Urinary bladder (tissue), 4 donors: ENCODE measurements around the gene IPCEF1. TPM values are rescaled to one million over a fixed set of nuclear protein-coding genes. Genes with fewer than 3 reads are reported as not detected.

Experiments used
- DNase-seq: peaks from one replicate; pipeline ENCODE4 v3.0.0-alpha.2; 2015; ENCODE audit errors: extremely low spot score
- H3K27ac ChIP-seq: one replicate; pipeline ENCODE4 v1.5.1; 2013; ENCODE audit warnings: low read depth, mild to moderate bottlenecking, moderate library complexity
- H3K36me3 ChIP-seq: one replicate; pipeline ENCODE4 v1.6.1; 2013; ENCODE audit warnings: mild to moderate bottlenecking, moderate library complexity; ENCODE audit not compliant: insufficient read depth
- H3K4me1 ChIP-seq: one replicate; pipeline ENCODE4 v1.6.1; 2013; ENCODE audit warnings: mild to moderate bottlenecking, moderate library complexity; ENCODE audit not compliant: insufficient read depth
- H3K4me3 ChIP-seq: one replicate; pipeline ENCODE4 v1.5.1; 2013; ENCODE audit warnings: low read depth, low read length
- WGBS: extraction: QIAGEN DNeasy Blood & Tissue Kit; methylation state at CpG from one replicate; pipeline ENCODE4 v1.1.7; 2013; 5-methylcytosine and 5-hydroxymethylcytosine counted together
- polyA plus RNA-seq: library from polyadenylated mRNA; stranded (reverse); fragments of 200-250 nt; gene quantifications from one replicate; pipeline ENCODE4 v1.2.3, GENCODE V29; 2013
- total RNA-seq: library from RNA; depleted of rRNA; stranded (reverse); fragments of >200 nt; gene quantifications from one replicate; pipeline ENCODE4 v1.2.3, GENCODE V29; 2014
- donor health status: healthy with polysubstance abuse.
- donor health status: healthy.

The IPCEF1 gene
- total RNA-seq (3.0 TPM), polyA plus RNA-seq (1.1 TPM)

GRCh38 chr6:154356690-154357089 is at the start of gene IPCEF1:
TSS of gene IPCEF1 (minus strand) at chr6:154356803. CDS start at chr6:154265947, 90,856 bp downstream.
- Histone ChIP-seq H3K27ac (no peak within 1 kb of the TSS), H3K36me3 (no peaks in the 10 kb centered on the region), H3K4me3 (no peak within 1 kb of the TSS), H3K4me1 (no peaks in the 10 kb centered on the region)
- WGBS = 85% methylated on average over 3 of the region's 3 CpGs
- no peak for DNase-seq

GRCh38 chr6:154406301-154406700 is 49.7 kb upstream of the IPCEF1 start:
- Histone ChIP-seq H3K36me3 (peaks cover 3% of the 10 kb centered on the region), H3K4me1 (no peaks in the 10 kb centered on the region), H3K27ac (no peak overlapping the region), H3K4me3 (no peak overlapping the region)
- no peak for DNase-seq
- 97% methylated on average over 20 of the region's 20 CpGs for WGBS

GRCh38 chr6:154404791-154405400 is 48.3 kb upstream of the IPCEF1 start:
- no peak overlapping the region for H3K27ac ChIP-seq
- no peak overlapping the region for H3K4me3 ChIP-seq
- WGBS = 81% methylated on average over 6 of the region's 6 CpGs
- no peaks in the 10 kb centered on the region for H3K4me1 ChIP-seq
- no peak for DNase-seq
- peaks cover 3% of the 10 kb centered on the region for H3K36me3 ChIP-seq

GRCh38 chr6:154403788-154404187 is 47.2 kb upstream of the IPCEF1 start:
- no peak for DNase-seq
- H3K4me3 ChIP-seq = no peak overlapping the region
- no peaks in the 10 kb centered on the region for H3K4me1 ChIP-seq
- H3K36me3 ChIP-seq = peaks cover 3% of the 10 kb centered on the region
- no peak overlapping the region for H3K27ac ChIP-seq
- WGBS = 42% methylated on average over 4 of the region's 4 CpGs

GRCh38 chr6:154402081-154402780 is 45.6 kb upstream of the IPCEF1 start:
- H3K27ac ChIP-seq = no peak overlapping the region
- no peak overlapping the region for H3K4me3 ChIP-seq
- DNase-seq = no peak
- H3K4me1 ChIP-seq = no peaks in the 10 kb centered on the region
- peaks cover 3% of the 10 kb centered on the region for H3K36me3 ChIP-seq
- WGBS = 84% methylated on average over 6 of the region's 6 CpGs

- no peak overlapping the region for H3K27ac ChIP-seq
- DNase-seq = no peak
- no peaks in the 10 kb centered on the region for H3K36me3 ChIP-seq
- H3K4me1 ChIP-seq = no peaks in the 10 kb centered on the region
- WGBS = 73% methylated on average over 5 of the region's 5 CpGs
- no peak overlapping the region for H3K4me3 ChIP-seq
These were observed 42.5 kb upstream of the IPCEF1 start for GRCh38 chr6:154399097-154399496.

GRCh38 chr6:154397491-154398195 is 41.0 kb upstream of the IPCEF1 start:
- DNase-seq = no peak
- Histone ChIP-seq H3K4me3 (no peak overlapping the region), H3K27ac (no peak overlapping the region), H3K36me3 (no peaks in the 10 kb centered on the region), H3K4me1 (no peaks in the 10 kb centered on the region)
- whole genome bisulfite sequencing = 98% methylated on average over 9 of the region's 9 CpGs

- Histone ChIP-seq H3K27ac (no peak overlapping the region), H3K36me3 (peaks cover 2% of the 10 kb centered on the region), H3K4me1 (no peaks in the 10 kb centered on the region), H3K4me3 (no peak overlapping the region)
- 84% methylated on average over 6 of the region's 6 CpGs for WGBS
- no peak for DNase-seq
These were observed 39.3 kb upstream of the IPCEF1 start for GRCh38 chr6:154395878-154396277.

GRCh38 chr6:154395316-154395715 is 38.7 kb upstream of the IPCEF1 start:
- Histone ChIP-seq H3K27ac (no peak overlapping the region), H3K4me1 (no peaks in the 10 kb centered on the region), H3K36me3 (peaks cover 2% of the 10 kb centered on the region), H3K4me3 (no peak overlapping the region)
- no peak for DNase-seq

GRCh38 chr6:154394571-154394970 is 38.0 kb upstream of the IPCEF1 start:
- Histone ChIP-seq H3K4me3 (no peak overlapping the region), H3K27ac (no peak overlapping the region), H3K4me1 (no peaks in the 10 kb centered on the region), H3K36me3 (peaks cover 2% of the 10 kb centered on the region)
- WGBS = 84% methylated on average over 3 of the region's 3 CpGs
- DNase-seq = no peak

GRCh38 chr6:154390034-154390433 is 33.4 kb upstream of the IPCEF1 start:
- Histone ChIP-seq H3K4me1 (no peaks in the 10 kb centered on the region), H3K27ac (no peak overlapping the region), H3K4me3 (no peak overlapping the region), H3K36me3 (peaks cover 2% of the 10 kb centered on the region)
- 91% methylated on average over 1 of the region's 1 CpG for WGBS
- no peak for DNase-seq

GRCh38 chr6:154388803-154389202 is 32.2 kb upstream of the IPCEF1 start:
- H3K27ac ChIP-seq = no peak overlapping the region
- no peak overlapping the region for H3K4me3 ChIP-seq
- peaks cover 2% of the 10 kb centered on the region for H3K36me3 ChIP-seq
- WGBS = 97% methylated on average over 3 of the region's 3 CpGs
- no peaks in the 10 kb centered on the region for H3K4me1 ChIP-seq
- no peak for DNase-seq

GRCh38 chr6:154386848-154387717 is 30.5 kb upstream of the IPCEF1 start:
- DNase-seq = no peak
- peaks cover 2% of the 10 kb centered on the region for H3K36me3 ChIP-seq
- WGBS = 86% methylated on average over 5 of the region's 5 CpGs
- H3K27ac ChIP-seq = no peak overlapping the region
- no peaks in the 10 kb centered on the region for H3K4me1 ChIP-seq
- H3K4me3 ChIP-seq = no peak overlapping the region
